ENCODE data around the gene DAZL.

Gene DAZL

GRCh38 chr3:16584880-16585279 lies 20.3 kb downstream of the DAZL start:
- DNase-seq (ENCODE audit: low read depth) = no peak
- TF ChIP-seq CTCF (conservative IDR thresholded peaks at IDR 0.05; ENCODE audit: low read depth, low read length) = no peak
- H3K4me3 ChIP-seq (ENCODE audit: low read depth, low read length) = no peak overlapping the region

GRCh38 chr3:16583551-16583950 lies 21.7 kb downstream of the DAZL start:
- TF ChIP-seq CTCF (conservative IDR thresholded peaks at IDR 0.05; ENCODE audit: low read depth, low read length) = no peak
- no peak overlapping the region for H3K4me3 ChIP-seq (ENCODE audit: low read depth, low read length)
- no peak for DNase-seq (ENCODE audit: low read depth)

- H3K4me3 ChIP-seq (ENCODE audit: low read depth, low read length) = no peak overlapping the region
- DNase-seq (ENCODE audit: low read depth) = no peak
- no peak for TF ChIP-seq CTCF (conservative IDR thresholded peaks at IDR 0.05; ENCODE audit: low read depth, low read length)
These were observed 35.1 kb downstream of the DAZL start for GRCh38 chr3:16570113-16570512.

- TF ChIP-seq CTCF (conservative IDR thresholded peaks at IDR 0.05; ENCODE audit: low read depth, low read length) = no peak
These were observed 36.7 kb downstream of the DAZL start for GRCh38 chr3:16568532-16568931.

GRCh38 chr3:16568115-16568514 lies 37.1 kb downstream of the DAZL start:
- DNase-seq (ENCODE audit: low read depth) = no peak
- no peak for TF ChIP-seq CTCF (conservative IDR thresholded peaks at IDR 0.05; ENCODE audit: low read depth, low read length)
- H3K4me3 ChIP-seq (ENCODE audit: low read depth, low read length) = no peak overlapping the region

More at GRCh38 chr3:16568532-16568931, 36.7 kb downstream of the DAZL start:
- no peak for DNase-seq (ENCODE audit: low read depth)
- H3K4me3 ChIP-seq (ENCODE audit: low read depth, low read length) = no peak overlapping the region

- H3K4me3 ChIP-seq (ENCODE audit: low read depth, low read length) = no peak overlapping the region
- TF ChIP-seq CTCF (conservative IDR thresholded peaks at IDR 0.05; ENCODE audit: low read depth, low read length) = no peak
- no peak for DNase-seq (ENCODE audit: low read depth)
These were observed 45.4 kb downstream of the DAZL start for GRCh38 chr3:16559653-16560365.

- TF ChIP-seq CTCF (conservative IDR thresholded peaks at IDR 0.05; ENCODE audit: low read depth, low read length) = no peak
- no peak for DNase-seq (ENCODE audit: low read depth)
- H3K4me3 ChIP-seq (ENCODE audit: low read depth, low read length) = no peak overlapping the region
These were observed 51.1 kb downstream of the DAZL start for GRCh38 chr3:16554126-16554525.
